ENCODE results near the gene REX1BD.
"Not testable (repeated sequence)": the region's sequence is repeated elsewhere in the genome, so short reads cannot be mapped to it uniquely, and the experiment has no call there.

REX1BD gene

GRCh38 chr19:18586306-18586705 is 2.3 kb upstream of the REX1BD start:
- H3K27ac ChIP-seq: no peak overlapping the region
- no peak for TF ChIP-seq ZFX (IDR thresholded peaks at IDR 0.05)

GRCh38 chr19:18587561-18587960 is 1.0 kb upstream of the REX1BD start:
- TF ChIP-seq CTCF (conservative IDR thresholded peaks at IDR 0.05) (no peak), ZFX (IDR thresholded peaks at IDR 0.05) (no peak)
- no peak overlapping the region; the same call in 1 of the 2 replicates for H3K27ac ChIP-seq

GRCh38 chr19:18587962-18588610 is 512 bp upstream of the REX1BD start:
- no peak for TF ChIP-seq CTCF (conservative IDR thresholded peaks at IDR 0.05)
- no peak for TF ChIP-seq ZFX (IDR thresholded peaks at IDR 0.05)
- peak overlapping the region; percentile 93 for H3K27ac ChIP-seq

GRCh38 chr19:18589380-18590272 is 1.0 kb downstream of the REX1BD start:
- H3K27ac ChIP-seq: peak overlapping the region; percentile 93

GRCh38 chr19:18590273-18591272 is 2.0 kb downstream of the REX1BD start:
- H3K27ac ChIP-seq: peak overlapping the region; percentile 93
- TF ChIP-seq CTCF (conservative IDR thresholded peaks at IDR 0.05) (peak; percentile 56), ZFX (IDR thresholded peaks at IDR 0.05) (no peak)

More at GRCh38 chr19:18589380-18590272, 1.0 kb downstream of the REX1BD start:
- TF ChIP-seq CTCF (conservative IDR thresholded peaks at IDR 0.05): no peak
- peak; percentile 66; the same call in 1 of the 2 replicates for TF ChIP-seq ZFX (IDR thresholded peaks at IDR 0.05)

- TF ChIP-seq ZFX (IDR thresholded peaks at IDR 0.05): no peak
- no peak for TF ChIP-seq CTCF (conservative IDR thresholded peaks at IDR 0.05)
- H3K27ac ChIP-seq: no peak overlapping the region
These were observed 3.3 kb downstream of the REX1BD start for GRCh38 chr19:18591735-18592385.

- not testable (repeated sequence) for H3K27ac ChIP-seq
These were observed 4.1 kb downstream of the REX1BD start for GRCh38 chr19:18592732-18593131.
